HG03045 (cell line): ENCODE data around the gene SH3BGR.
"Not testable (repeated sequence)": the region's sequence is repeated elsewhere in the genome, so short reads cannot be mapped to it uniquely, and the experiment has no call there.

ENCODE experiments used
- ATAC-seq: cut with Tn5 transposase; IDR thresholded peaks from one replicate; pipeline ENCODE4 v1.9.1; 2021; ENCODE audit warnings: mild to moderate bottlenecking, moderate library complexity; ENCODE audit not compliant: unreplicated experiment

The SH3BGR gene

DNA sequence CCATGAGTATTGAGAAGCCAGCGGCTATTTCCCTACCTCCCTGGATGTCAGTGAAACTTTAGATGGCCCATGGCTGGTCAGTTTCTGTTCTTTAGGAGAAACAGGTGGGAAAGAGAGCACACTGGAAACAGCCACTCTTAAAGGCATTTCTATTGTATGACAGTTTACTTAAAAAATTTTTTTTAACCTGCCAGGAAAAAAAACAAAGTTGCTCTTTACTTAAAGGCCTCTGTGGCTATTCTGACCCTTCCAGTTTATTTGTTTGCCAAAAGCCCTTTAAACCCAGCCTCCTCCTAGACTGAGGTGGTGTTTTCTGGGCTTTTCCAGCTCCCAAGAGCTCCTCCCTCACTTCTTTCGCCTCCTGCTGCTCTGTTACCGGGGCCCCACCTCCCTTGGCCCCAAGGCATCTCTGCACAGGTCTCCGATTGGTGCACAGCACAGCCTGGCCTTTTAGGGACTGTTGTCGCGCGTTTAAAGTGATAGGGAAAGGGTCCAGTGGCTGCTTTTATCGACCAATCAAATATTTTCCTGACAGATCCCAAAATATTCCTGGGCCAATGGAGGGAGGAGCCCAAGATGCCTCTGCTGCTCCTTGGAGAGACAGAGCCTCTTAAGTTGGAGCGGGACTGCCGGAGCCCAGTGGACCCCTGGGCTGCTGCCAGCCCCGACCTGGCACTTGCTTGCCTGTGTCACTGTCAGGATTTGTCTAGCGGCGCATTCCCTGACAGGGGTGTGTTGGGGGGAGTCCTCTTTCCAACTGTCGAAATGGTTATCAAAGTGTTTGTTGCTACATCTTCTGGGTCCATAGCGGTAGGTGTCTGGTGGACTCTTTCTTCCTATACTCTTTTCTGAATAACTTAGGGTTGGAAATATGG is at the start of gene SH3BGR:
Gene SH3BGR, plus strand, starts transcription at position 639 of the 875 bp plus-strand sequence. Its CDS starts 127 bp downstream, at position 766.
- no peak for ATAC-seq

DNA sequence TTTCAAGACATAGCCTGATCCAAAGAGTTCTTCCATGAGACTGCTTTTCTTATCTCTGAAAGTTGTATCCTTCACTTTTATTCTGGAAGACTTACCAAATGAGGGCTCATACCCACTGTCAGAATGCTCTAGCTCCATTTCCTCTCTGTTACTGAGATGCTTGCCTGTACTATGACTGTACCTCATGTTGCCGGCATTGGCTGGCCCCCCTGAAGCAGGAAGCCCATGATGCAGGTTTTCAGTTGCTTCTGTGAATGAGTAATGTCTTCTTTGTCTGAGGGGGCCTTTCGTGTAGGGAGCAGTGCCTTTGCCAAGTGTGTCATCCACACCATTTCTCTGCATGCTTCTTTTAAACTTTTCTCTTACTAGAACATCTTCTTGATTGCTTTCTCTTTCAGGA is 45.7 kb upstream of the SH3BGR start:
- no peak for ATAC-seq

DNA sequence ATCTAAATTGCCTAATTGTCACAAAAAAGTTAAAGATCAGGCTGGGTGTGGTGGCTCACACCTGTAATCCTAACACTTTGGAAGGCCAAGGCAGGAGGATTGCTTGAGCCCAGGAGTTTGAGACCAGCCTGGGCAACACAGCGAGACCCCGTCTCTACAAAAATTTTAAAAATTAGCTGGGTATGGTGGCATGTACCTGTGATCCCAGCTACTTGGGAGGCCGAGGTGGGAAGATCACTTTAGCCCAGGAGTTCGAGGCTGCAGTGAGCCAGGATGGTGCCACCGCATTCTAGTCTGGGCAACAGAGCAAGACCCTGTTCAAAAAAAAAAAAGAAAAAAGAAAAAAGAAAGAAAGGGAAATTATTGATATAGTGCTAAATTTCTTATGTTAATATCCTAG is 32.6 kb upstream of the SH3BGR start:
- not testable (repeated sequence) for ATAC-seq

DNA sequence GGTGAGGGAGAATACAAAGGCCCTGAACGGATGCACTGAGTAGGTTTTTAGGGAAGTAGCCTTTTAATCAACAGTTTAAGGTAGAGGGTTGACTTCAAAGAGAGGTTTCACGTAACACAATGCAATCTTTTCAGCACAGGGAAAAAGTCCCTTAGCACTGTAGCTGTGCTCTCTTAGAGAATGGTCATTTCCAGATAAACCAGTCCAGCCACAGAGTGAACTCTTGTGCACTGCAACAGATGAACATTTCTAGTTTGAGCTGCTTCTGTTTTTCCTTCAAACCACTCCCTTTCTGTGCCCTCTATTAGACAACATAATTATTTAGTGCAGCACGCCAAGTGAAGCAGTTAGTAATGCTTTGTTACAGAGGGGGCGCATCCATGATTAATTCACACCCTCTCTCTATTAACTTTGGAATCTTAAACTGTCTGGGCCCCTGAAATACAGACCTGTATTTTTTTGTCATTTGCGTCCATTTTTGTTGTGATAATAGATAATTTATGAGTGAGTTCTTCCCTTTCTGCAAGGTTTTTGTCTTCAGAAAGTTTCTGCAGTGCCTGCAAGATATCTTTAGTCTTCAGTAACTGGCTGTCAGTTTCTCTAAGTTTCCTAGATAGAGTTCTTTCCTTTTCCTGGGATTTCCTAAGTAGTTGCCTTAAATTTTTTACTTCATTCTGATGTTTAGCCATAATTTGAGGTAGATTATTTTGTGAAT is 29.1 kb upstream of the SH3BGR start:
- ATAC-seq = no peak

DNA sequence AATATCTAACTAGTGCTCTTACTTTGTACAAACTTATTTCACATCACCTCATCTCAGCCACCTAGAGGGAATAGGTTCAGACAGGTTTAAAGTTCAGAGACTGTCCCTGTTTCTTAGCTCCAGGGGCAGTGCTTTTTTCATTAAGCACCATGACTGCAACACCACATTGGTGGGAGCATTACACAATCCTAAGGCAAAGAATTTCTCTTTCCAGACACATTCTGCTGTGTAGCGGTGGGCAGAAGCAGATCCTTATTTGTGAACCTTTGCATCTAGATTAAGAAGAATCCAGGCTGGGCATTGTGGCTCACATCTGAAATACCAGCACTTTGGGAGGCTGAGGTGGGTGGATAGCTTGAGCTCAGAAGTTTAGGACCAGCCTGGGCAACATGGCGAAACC is 22.3 kb upstream of the SH3BGR start:
- ATAC-seq = no peak

DNA sequence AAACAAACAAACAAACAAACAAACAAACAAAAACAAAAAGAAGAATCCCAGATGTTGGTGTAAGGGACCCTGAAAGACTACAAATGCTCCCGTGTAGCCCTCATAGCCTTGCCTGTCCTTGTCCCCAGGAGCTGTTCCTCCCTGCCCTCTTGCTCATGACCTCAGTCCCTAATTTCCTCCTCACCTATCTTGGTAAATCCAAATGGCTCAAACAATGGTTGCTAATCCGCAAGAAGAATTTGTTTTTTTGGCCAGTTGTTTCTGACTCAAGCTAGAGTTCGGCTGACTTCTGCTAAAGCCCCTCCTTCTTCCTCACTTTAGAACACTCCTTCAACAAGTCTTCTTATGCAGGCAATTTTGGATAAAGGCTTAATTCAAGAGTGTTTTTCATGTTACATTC is 21.8 kb upstream of the SH3BGR start:
- ATAC-seq = no peak

DNA sequence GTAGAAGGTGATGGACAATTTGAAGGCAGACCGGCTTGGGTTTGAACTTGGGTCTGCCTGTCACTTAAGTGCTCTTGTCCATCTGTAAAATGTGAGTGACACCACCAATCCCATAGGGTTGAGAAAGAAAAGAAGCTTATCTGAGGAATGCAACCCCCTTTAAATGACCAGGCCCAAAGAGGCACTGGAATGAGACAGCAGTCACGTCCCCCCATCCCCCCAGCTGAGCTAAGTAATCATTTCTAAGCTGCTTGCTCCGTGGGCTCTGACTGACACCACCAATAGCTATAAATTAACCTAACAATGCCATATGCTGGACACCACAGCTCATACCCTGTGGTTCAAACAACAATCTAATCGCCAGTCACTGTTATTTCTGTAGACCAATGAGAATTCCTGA is 21.3 kb upstream of the SH3BGR start:
- ATAC-seq = no peak

DNA sequence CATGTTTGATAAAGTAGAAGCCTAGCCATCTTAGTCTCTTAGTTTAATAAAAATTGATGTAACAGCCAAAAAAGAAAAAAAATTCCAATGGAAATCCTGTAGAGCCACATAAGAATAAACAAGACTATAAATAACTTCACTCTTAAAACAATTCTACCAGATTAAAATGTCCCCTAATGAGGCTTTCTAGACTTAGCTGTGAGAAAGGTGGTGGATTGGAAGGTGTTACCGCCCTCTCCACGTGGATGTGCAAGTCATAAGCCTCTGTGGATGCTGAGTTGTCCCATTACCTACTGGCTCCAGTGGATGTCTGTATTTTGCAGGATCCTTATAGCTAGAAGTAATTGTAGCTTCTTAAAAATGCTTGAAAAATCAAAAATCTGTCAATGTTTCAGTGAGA is 20.8 kb upstream of the SH3BGR start:
- no peak for ATAC-seq

DNA sequence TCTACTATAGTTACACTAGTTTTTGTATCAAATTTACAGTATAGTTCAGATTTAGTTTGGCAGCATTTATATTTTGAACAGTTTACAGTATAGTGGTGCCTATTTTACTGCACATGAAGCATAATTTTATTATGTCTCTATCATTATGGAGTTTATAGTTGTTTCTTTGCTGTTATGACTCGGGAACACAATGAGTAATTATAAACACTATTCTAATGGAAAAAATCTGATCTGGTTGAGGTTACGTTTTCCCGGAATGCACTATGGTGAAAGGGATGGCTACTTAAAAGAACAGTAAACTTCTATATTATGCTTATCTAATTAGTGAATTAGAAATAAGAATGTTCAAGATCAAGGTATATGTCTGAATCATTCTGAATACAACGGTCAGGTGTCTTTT is 16.8 kb upstream of the SH3BGR start:
- no peak for ATAC-seq

DNA sequence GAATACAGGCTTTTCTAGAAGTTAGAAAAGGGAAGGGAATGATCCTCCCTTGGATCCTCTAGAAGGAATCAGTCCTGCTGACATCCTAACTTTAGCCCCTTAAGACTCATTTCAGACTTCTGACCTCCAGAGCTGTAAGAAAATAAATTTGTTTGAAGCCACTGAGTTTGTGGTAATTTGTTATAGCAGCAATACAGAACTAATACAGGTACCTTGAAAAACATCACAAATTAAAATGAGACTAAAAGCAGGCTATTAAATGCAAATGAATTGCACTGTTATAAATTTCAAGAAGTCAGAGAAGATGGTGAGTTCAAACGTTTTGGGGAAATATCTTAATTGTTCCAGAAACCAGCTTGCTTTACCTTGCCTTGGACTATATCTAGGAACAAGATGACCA is 12.5 kb upstream of the SH3BGR start:
- ATAC-seq = no peak

DNA sequence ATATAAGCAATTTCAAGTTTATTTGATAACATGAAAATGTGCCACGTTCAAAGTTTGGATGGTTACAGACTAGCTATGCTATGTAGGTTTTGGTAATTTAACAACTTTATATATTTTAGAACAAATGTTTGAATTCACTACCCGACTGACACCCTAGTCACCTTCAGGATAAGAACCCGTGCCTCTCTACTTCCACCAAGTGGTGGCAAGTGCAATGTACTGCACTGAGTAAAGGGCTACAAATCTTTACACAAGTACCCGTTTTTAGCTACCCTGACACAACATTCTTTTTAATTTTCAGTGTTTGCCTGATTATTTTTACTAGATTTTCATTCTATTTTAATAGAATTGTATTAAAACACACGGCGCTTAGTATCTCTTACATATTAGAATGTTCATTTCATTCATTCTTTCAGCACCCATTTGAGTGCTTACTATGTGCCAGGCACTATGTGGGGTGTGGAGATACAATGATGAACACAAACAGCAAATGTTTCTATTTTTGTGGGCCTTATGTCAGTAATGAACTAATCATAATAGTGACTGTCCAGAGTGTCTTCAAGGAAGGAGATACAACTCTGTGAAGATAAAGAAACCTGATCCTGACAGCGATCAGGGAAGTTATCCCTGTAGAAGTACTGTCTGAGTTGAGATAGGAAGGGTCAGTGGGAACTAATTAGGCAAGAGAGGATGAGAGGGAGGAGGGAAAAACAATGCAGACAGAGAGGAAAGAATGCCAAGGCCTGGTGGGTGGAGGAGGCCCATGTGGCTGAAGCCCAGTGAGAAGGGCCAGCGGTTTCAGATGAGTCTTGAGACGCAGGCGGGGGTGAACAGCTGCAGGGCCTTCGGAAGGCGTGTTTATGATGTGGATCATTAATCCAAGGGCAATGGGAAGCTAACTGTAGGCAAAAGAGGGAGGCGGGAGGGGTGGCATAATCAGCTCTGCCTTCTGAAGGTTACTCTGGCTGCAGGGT is 10.0 kb upstream of the SH3BGR start:
- ATAC-seq = no peak

DNA sequence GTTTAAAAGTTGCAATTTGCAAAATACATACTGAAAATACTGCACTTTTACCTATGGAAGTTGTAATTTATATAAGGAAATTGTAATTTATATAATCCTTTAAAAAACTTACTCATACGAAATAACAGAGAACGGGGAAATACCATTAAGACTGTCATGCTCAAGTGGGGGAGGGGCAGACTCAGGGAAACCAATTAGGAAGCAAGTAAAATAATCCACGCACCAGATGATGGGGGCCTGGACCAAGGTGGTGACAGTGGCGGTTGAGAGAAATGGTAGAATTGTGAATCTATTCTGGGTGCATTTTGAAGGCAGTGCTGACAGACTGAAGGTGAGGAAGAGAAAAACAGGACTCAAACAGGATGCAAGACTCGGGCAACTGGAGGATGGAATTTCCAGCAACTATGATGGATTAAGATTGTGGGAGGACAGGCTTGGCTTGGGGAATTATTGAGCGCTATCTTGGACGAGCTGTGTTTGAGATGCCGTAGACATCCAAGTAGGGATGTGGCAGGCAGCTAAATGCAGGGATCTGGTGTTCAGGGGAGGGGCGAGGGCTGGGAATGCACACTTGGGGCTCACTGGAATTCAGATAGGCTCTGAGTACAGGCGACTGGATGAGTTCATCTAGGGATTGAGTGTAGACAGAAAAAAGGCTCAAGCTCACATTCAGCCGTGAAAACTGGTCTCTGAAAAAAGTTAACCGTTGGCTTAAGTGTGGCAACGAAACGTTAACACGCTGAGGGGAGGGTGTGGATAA is 7.2 kb upstream of the SH3BGR start:
- ATAC-seq = no peak

DNA sequence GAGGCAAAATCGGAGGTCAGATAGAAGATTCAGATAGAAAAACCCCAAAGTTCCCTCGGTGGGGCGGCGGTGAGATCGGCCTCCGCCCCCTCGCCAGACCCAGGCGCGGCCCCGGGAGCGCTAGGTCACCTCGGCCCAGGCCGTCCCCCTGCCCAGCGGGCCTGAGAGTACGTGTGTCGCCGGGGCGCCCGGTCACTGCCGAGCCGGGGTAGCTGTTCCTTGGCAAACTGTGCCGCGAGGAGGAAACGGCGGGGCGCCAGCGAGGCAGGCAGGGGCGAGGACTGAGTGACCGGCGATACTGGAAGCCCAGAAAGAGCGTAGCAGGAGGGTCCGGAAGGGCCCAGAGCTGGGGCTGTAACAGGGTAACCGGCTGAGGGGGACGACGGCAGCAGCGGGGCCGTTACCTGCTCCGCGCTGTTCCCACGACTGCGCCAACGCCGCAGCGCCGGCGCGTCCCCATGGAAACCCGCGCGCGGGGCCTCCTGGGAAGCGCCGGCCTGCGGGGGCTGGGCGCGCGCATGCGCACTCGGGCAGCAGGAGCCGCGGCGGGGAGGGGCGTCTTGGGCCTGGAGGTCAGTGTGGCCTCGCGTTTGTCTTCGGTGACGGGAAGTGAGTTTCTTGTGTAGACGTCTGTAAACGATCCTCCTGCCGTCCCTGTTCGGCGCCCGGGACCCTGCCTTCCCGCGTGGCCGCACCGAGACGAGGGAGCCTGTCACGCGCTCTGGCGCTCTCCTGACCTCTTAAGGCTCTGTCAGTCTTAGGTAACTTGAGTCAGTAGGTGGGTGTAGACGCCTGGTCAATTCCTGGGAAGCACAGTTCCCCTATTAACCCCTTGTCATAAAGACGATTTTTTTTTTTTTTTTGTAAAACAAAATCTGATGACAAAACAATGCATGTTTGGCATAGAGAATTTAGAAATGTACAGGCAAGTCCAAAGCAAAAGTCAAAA is 6.2 kb upstream of the SH3BGR start, which contains the start of gene LCA5L:
Gene LCA5L, minus strand, starts transcription at position 458 of the 949 bp plus-strand sequence. CDS start 17,285 bp downstream, outside the sequence.
- ATAC-seq = peak; percentile 91

DNA sequence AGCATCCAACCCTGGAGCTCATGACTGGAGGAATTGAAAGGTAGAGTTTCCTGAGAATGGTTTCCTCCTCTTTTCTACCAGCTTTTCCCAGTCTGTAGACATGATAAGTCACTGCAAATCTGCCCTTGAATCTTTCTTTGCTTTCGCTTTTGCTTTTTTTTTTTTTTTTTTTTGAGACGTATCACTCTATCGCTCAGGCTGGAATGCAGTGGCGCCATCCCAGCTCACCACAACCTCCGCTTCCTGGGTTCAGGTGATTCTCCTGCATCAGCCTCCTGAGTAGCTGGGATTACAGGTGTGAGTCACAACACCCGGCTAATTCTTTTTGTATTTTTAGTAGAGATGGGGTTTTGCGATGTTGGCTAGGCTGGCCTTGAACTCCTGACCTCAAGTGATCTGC is 4.5 kb upstream of the SH3BGR start:
- ATAC-seq = no peak

DNA sequence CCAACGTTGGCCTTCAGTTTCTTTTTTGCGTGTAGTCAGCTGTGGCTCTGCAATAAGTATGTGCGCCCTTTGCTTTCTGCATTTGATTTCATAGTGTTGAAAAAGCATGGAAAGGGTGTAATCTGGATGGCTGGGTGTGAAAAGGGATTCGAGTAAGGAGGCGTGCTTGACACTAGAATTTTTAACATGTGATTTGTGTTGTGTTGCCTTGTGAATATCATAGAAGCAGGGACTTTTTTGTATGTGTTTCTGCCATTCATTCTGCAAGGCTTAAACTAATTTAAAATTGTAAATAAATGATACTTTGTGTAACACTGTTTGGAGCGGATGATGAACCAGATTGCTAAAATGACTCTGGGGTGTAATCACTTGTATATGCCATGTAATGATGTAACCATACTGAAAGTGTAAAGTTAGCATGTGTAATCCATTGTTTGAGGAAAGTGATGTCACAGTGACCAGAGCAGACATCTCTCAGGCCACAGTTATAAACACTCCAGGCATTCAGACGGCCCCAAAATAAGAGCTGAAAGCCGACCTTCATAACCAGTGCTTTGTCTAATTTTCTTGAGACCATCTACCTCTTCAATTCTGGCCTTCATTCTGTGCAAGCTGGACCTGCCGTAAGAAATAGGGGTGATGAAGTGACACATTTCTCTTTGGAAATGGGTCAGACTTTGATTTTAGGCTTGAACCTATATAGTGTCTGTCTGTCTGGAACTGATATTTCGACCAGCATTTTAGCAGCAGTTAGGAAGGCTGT is 618 bp downstream of the SH3BGR start:
- ATAC-seq = no peak

DNA sequence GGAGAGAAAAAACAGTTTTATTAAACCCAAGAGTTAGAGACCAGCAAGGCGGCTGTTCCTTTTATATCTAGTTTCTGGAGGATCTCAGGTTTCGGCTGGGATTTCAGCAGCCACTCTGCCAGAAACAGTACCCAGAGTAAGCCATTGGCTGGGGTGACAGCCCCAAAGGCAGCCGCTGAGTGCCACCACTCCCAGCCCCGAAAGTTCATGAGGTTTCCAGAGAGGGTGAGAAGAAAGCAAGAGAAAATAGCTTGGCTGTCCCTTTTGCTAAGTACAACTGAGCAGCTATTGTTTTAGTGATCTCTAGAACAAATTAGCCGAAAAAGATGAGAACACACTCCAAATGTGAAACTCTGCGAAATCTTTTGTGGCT is 1.2 kb downstream of the SH3BGR start:
- ATAC-seq = no peak

DNA sequence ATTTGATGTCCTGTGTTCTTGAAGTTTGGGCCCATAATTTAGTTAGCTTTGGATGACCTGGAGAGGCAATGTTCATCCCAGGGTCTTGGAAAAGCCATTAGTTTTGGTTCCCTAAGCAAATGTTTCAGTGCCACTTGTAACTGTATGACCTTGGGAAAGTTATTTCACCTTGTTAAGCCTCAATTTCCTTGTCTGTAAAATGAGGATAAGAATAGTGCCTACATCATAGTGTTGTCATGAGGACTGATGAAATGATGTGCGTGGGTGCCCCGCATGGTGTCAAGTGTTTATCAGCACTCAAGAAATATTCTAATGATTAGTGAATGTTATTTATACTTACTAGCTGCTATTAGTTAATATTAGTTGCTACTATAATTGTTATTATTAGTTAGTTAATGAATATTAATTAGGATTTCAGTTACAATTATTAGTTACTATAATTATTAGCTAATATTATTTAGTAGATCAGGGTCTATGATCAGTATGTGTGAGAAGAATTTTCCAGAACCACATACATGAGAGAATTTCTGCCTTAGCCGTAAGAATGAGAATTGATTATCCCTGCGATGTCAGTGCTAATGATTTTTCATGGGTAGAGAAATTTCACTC is 1.9 kb downstream of the SH3BGR start:
- no peak for ATAC-seq
